Stimulated activated CD4-positive, alpha-beta T cell treated with anti-CD3 and anti-CD28 coated beads, Interleukin-2, amount 100 ng/mL, for 48 hours (primary cell): ENCODE data around the gene CIAO2A.
"Not testable (repeated sequence)": the region's sequence is repeated elsewhere in the genome, so short reads cannot be mapped to it uniquely, and the experiment has no call there.

Experiments
- DNase-seq, 2 donors: peaks; one replicate each; pipeline ENCODE4 v3.0.0-alpha.2; 2020

The CIAO2A gene, protein sequence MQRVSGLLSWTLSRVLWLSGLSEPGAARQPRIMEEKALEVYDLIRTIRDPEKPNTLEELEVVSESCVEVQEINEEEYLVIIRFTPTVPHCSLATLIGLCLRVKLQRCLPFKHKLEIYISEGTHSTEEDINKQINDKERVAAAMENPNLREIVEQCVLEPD

DNA sequence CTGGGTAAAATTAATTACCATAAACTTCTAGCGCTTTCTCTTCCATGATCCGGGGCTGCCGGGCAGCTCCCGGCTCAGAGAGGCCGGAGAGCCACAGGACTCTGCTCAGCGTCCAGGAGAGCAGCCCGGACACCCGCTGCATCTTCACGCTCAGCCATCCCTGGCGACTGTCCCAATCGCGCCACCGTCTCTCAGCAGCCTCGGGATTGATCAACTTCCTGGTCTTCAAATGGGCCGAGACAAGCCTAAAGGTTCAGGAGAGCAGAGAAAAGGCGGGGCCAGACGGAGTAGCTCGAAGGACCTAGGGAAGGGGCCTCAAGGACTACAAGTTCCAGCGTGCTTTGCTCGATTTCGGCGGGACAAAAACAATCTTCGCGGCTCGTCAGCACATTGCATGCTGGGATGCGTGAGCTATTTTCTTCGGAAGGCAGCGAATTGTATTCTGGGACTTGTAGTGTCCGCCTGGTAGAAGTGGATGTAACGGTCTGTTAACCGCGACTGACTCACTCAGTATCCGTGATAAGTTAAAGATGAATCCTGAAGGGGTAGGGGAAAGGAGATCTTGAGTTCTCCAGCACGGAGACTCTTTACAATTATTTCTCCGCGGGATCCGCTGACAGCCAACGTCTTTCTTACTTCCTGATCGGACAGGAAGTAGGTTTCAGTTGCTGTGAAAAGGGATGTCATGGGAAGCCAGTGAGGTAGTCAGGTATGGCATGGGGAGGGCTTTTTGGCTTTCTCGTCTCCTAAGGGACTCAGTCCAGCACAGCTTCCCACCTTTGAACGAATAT, at the start of gene CIAO2A:
TSS of gene CIAO2A (minus strand) at position 212 of the 791 bp plus-strand sequence. CDS start at position 142, 70 bp downstream.
- peak; percentile 84 to 89 for DNase-seq

DNA sequence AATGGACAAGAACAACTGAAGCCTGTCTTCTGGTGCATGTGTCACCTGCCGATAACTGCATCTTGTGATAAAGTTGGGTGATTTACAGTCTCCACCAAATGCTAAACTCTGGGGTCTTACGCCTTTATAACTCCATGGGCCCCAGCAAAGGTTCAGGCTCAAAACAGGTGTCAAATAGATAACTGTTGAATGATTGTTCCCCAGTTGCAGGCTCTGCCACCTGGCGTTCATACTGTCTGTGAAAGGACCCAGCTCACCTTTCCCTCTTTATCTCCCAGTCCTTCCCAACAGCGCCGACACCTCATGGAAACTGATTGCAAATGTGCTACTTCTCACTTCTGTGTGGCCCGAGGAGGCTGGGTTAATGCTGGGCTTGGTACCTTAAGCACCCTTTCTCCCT, 49.6 kb upstream of the CIAO2A start:
- DNase-seq, result no peak

DNA sequence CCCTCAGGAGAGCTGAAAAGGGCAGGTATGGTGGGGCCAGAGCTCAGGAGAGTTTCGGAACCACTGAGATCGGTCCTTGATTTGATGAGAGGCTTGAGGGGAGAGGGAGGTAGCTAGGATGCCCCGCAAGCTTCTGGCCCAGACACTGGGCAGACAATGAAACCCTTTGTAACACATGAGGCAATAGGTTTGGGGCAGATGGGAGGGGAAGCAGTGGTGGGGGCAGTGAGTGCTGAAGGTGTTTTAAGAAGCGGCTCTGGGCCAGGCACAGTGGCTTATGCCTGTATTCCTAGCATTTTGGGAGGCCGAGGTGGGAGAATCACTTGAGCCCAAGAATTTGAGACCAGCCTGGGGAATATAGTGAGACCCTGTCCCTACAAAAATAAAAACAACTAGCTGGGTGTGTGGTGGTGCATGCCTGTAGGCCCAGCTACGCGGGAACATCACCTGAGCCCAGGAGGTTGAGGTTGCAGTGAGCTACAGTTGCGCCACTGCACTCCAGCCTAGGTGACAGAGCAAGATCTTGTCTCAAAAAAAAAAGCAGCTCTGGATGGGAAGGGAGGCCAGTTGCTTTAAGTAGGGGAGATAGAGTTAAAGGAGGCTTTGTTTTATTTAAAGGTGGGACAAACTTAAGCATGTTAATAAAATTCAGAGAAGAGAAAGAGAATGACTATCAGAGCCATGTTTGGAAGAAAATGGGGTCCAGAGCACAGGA, 48.3 kb upstream of the CIAO2A start:
- no peak for DNase-seq

DNA sequence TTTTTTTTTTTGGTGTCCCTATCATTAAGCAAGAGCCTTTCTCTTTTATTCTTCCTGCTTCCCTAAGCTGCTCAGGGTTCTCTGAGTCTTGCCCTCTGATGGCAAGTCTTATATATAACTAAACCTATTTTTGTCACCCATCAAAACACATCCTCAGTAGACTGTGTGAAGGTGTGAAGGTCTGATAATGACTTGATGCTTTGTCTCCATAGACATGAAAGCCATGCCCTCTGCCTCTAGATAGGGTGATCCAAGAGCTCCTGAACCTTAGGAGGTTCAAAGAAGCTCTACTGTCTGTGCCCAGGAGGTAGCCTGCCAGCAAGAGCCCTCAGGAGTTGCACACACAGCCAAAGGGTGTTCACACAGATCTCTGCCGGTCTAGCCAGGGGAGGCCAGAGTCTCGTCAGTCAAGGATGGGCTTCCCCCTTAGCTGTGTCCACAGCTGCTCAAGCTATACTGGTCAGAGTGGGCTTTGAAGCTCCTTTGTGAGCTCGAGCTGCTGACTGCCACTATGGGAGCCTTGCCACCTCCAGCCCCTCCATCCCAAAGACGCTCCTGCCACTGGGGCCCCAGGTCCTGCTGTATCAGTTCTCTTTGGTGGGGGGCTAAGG, 44.8 kb upstream of the CIAO2A start:
- DNase-seq, result no peak

DNA sequence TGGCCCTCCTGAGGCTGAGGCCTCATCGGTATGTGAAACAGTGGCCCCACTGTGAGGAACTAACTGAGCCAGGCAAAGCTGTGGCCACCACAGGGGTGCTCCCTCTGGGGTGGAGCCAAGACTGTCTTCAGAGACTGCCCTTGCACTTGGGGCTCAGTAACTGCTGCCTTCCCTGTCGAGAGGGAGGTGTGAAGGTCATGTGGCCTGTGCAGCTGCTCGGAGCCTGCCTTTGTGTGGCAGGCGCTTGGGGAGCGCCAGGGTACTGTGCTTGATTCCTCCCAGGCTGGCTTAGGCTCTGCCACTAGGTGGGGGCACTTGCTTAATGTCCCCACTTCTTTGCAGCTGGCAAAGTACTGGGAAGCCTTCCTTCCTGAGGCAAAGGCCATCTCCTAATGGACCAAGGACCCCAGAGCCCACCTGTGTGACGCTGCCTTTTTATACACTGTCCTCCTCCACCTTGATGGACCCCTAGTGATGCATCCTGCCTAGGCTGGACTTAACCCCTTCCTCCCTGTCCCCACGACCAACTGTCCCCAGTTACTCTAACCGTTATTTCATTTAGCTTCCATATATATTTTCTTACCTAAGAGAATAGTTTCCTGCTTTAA, 43.7 kb upstream of the CIAO2A start:
- DNase-seq, result no peak

DNA sequence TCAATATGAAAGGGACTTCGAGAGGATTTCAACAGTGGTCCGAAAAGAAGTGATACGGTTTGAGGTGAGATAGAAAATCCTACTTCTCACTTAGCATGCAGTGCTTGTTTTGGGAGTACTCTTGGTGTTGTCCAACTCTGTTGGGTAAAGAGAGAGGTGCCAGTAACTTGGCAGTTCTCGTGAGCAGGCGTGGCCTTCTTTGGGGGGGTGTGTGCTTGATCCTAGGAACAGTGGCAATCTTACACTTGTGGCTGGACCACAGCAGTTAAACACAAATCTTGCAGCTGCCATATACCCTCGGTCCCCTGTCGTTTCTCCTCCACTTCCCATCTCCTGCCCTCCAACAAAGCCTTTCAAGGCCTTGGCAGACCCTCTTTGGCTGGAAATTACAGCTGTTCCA, 42.7 kb upstream of the CIAO2A start:
- no peak for DNase-seq

DNA sequence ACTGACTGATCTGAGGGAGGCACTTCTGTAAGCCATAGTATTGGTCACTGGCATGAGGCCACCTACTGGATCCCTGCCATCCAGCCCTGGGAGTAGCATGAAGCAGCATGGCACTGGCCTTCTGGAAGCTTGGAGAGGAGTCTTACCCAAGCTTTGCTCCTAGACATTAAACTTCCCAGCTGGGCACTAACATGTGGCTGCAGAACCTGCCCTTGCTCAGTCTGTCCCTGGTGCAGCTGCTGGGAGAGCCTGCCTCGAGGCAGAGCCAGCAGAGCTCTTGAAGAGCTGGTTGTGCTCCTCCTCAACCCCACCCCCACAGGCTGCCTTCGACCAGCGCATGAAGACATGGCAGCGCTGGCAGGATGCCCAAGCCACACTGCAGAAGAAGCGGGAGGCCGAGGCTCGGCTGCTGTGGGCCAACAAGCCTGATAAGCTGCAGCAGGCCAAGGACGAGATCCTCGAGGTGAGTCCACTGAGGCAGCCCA, 40.7 kb upstream of the CIAO2A start:
- no peak for DNase-seq

DNA sequence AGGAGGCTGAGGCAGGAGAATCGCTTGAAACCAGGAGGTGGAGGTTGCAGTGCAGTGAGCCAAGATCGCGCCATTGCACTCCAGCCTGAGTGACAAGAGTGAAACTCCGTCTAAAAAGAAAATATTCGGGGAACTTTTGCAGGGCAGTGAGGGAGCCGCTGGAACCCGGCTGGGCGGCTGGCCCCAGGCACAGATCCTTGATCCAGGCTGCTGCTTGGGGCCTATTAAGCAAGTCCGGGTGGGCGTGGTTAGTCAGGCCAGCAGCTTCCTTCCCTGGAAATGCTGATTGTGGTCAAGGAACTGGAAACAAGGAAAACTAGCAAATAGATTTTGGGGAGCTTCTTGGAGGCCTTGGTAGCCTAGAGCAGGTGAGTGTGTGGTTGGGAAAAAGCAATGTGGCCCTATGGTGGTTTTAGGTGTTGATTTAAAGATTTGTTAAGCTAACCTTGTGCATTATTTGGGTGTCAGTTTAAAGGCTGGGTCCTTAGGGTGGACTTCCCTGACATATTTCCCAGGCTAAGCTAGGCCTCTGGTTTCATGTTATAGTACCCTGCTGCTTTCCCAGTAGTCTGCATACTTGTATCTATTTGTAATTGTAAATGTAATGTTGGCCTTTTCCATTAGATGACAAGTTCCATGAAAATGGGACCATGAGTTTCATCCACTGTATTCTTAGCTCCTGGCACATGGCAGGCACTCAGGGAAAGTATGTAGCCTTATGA, 40.1 kb upstream of the CIAO2A start:
- no peak for DNase-seq

DNA sequence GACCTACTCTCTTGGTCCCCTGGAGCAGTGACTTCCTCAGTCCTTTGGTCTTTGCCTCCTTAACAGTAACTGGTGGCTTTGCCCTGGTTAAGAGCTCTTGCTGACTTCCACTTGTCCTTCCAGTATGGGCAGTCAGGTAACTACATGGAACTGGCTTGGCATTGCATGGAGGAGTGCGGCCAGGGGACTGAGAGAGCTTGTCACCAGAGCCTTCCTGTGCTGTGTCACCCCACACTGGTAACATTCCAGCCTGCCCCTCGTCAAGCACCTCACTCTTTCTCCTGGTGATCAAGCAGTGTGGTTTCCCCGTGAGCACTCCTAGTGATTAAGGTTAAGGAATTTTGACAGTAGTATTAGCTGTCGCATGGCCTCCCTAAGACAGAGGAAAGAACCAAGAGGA, 38.6 kb upstream of the CIAO2A start:
- no peak for DNase-seq

DNA sequence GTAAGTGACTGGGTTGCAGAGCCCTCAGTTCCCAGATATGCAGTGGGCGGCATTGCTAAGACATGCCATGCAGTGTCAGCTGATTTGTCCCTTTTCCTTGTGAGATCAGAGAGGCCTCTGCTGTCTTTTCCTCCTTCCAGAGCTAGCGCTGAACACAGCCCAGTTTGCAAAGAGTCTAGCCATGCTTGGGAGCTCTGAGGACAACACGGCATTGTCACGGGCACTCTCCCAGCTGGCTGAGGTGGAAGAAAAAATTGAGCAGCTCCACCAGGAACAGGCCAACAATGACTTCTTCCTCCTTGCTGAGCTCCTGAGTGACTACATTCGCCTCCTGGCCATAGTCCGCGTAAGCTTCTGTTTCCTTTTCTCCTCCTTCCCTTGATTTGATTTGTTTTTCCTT, 37.9 kb upstream of the CIAO2A start:
- no peak for DNase-seq

DNA sequence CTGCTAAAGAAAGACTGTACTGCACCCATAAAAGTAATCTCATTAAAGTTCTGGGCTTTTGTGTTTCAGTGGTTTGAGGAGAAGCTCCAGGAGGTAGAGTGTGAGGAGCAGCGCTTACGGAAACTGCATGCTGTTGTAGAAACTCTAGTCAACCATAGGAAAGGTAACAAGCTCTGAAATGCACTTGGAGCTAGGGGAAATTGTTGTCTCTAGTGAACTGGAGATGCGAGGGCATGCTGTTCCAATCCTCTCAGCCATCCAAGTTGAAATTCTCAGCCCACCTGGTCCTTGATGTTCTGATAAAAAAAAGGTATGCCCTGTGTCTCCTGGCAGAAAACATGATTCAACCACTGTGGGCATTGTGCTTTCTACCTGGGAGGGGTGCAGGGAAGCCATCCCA, 36.5 kb upstream of the CIAO2A start:
- no peak for DNase-seq

DNA sequence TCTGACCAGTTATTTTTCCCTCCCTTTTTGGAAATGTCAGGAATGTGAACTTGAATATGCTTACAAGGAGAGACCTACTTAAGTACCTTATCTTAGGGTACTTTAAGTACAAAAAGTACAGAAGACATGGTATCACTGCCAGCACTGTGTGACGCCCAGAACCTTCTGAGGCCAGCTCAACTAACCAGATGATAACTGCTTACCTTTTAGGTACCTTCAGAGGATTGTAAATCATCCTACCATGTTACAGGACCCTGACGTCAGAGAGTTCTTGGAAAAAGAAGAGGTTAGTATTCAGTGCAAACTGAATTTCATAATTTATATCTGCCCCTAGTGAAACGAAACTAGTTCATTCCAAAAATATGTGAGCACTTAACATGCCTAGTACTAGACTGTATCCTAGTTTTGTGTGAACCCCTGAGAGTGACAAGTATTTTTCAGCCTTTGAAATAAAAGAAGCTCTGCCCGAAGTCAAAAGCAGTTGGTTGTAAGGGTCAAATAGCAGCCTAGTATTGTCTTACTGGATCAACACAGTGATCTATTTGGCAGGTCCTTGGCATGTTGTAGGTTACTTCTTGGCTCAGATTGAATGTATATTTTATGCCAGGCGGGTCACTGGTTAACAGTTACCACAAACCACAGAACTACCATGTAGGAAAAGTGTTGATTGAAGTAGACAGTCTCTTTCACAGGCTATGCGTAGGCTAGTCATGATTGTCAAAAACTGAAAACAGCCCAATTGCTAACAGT, 34.1 kb upstream of the CIAO2A start:
- no peak for DNase-seq

DNA sequence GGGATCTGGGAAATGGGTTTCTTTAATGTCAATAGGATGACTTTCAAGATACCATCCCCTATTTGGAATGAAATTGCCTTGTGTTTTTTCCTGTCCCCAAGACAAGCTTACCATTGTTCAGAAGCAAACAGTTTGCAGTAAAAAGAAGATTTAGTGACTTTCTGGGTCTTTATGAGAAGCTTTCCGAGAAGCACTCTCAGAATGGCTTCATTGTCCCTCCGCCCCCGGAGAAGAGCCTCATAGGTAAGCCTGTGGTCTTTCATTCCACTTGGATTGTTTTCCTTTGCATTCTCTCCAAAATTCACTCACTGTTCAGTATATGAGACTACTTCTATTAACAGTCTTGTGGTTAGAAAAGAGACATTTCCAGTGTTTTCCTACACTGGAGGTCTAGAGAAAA, 32.3 kb upstream of the CIAO2A start:
- DNase-seq, result no peak

DNA sequence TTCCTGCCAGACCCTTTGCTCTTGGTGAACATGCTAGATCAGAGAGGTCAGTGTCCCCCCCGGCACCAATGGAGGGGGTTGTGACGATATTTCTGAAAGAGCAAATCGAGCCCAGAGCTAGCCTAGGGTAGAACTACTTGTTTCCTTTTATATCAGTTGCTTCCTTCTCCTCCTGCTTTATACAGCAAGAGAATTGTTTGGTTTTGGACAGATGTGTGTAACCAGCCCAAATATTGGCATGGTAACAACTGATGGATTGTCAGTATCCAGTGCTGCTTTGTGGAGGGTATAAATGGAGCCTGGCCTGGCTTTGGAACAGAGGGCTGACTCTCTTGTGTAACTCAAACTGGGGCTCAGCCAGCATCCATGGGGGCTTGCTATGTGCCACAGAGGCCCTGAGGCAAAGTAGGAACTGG, 29.3 kb upstream of the CIAO2A start:
- DNase-seq, result no peak

DNA sequence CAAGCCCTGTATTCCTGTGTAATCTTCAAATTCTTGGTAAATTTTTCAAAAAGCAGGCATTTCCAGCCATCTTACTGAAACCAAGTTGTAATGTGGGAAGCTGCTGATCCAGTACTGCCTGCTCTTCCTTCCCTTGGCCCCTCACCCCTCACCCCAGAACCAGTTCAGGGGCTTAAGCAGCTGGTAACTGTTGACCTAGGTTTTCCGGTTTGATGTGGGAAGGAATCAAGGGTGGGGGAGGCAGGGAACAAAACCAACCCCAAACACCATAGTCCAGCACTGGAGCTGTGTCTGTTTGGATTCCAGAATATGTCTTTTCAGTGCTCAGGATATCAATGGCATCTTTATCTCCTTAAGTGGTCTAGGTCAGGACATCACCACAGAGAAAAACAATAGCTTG, 28.8 kb upstream of the CIAO2A start:
- no peak for DNase-seq

DNA sequence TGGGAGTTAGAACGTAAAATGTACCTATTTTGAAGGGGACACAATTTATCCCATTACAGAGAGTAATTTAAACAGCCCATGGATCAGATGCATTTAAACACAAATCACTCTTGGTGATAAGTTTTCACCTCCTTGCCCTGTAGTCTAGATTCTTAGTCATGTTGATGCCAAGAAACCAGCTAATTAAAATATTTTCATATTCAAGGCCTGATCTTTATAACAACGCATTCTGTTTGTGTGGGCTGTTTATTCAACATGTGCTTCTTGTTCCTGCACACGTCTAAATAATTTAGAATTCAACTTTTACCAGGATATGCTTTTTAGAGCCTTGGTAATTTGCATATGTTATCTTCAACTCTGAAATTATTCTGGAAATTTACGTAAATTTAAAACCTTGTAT, 28.0 kb upstream of the CIAO2A start:
- no peak for DNase-seq

DNA sequence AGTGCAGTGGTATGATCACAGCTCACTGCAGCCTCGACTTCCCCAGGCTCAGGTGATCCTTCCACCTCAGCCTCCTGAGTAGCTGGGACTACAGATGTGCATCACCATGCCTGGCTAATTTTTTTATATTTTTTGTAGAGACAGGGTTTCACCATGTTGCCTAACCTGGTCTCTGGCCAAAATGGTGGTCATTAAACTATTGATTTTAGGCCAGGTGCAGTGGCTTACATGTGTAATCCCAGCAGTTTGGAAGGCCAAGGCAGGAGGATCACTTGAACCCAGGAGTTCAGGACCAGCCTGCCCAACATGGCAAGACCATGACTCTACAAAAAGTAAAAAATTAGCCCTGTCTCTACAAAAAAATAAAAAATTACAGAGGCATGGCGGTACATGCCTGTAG, 26.7 kb upstream of the CIAO2A start:
- DNase-seq, result not testable (repeated sequence)

DNA sequence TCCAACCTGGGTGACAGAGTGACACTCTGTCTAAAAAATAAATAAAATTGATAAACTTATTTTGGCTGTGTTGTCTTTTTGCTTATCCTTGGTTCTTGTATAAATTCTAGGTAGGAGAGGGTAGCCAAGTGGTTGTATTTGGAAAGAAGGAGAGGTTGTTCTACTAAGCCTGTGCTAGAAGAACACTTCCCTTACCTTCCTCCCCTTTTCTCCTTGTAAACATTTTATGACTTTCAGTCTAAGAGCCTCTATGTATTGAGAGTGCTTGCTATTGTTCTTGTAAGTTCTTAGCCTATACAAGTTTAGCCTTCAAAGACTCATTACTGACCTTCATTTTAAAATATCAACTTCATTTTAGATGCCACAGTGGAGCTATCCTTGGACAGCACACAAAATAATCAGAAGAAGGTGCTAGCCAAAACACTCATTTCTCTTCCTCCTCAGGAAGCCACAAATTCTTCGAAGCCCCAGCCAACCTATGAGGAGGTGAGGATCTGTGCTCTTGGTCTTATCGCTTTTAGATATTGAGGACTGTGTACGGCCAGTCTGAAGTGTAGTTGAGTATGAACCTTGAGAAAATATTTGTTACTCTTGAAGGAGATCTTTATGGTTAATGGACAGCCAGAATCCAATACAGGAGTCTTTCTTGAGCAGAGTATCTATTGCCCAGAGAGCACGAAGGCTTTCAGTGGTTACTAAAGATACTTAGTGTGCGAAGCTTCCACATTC, 24.3 kb upstream of the CIAO2A start:
- no peak for DNase-seq

DNA sequence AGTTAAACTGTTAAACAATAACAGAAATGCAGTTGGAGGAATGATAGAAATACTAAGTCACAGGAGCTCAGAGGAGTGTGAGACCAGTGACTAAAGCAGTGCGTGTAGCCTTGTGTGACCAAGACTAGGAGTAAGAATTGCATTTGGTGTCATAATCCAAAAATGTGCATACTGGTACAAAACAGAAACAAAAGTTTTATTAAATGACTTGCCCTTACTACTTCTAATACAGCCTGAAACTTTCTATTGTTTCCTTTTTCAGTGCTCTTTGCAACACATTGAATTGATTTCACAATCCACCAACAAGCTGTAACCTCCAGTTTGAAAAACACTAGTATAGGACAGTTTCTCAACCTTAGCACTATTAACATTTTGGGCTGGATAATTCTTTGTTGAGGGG, 19.3 kb upstream of the CIAO2A start:
- DNase-seq, result no peak

DNA sequence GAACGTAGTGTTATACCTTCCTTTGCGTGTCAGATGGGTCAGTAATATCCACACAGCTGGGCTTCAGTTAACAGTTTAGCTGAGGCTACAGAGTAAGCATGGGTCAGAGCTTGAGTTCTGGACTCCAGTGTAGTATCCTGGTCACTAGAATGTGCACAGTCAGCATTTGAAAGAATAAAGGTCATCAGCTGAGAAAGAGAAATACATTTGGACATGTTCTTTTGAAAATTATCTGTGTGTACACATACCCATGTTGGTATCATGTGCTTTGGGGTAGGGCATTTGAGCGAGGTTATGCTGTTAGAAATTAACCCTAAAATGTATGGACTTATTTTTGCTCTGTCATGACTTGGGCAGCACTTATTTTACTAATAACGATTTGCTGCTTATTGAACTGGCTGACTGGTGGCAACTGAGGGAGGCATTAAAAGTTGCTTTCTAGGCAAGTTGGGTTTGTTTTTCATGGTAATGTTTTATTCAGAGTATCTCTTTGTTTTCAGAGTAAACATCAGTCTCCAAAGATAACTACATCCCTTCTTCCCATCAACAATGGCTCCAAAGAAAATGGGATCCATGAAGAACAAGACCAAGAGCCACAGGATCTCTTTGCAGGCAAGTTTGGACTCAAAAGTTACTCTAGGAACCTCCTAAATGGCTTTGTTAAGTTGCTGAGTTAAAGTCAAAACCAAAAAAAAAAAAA, 18.6 kb upstream of the CIAO2A start:
- no peak for DNase-seq
